Type B pancreatic cell (in vitro differentiated cells): ENCODE measurements around the gene HMCES. TPM values are rescaled to one million over a fixed set of nuclear protein-coding genes. Genes with fewer than 3 reads are reported as not detected.

Experiments used
- DNase-seq: peaks from one replicate; pipeline ENCODE4 v3.0.0; 2021; ENCODE audit warnings: mixed read lengths; ENCODE audit not compliant: unreplicated experiment; ENCODE audit errors: extremely low spot score
- H3K27ac Mint-ChIP-seq: 2 replicates; pipeline ENCODE4 v1.8.0; 2021; ENCODE audit warnings: mild to moderate bottlenecking, mixed read lengths
- H3K27me3 Mint-ChIP-seq: 2 replicates; pipeline ENCODE4 v1.8.0; 2021; ENCODE audit warnings: mixed read lengths
- H3K36me3 Mint-ChIP-seq: 2 replicates; pipeline ENCODE4 v1.8.0; 2021; ENCODE audit warnings: mixed read lengths
- H3K4me1 Mint-ChIP-seq: one replicate; pipeline ENCODE4 v1.8.0; 2021; ENCODE audit warnings: mixed read lengths; ENCODE audit not compliant: unreplicated experiment
- H3K4me3 Mint-ChIP-seq: 2 replicates; pipeline ENCODE4 v1.8.0; 2021; ENCODE audit warnings: mild to moderate bottlenecking, mixed read lengths
- H3K9me3 Mint-ChIP-seq: 2 replicates; pipeline ENCODE4 v1.8.0; 2021; ENCODE audit warnings: mixed read lengths
- total RNA-seq: library from RNA; stranded (reverse); gene quantifications from 2 replicates; pipeline ENCODE4 v1.2.1, GENCODE V29; 2021; ENCODE audit warnings: low replicate concordance
- TF ChIP-seq, protein P1 (sequence below): fragments of 200-600 bp; sonication (generic); conservative IDR thresholded peaks from 2 replicates; pipeline ENCODE4 v1.5.0; 2021; ENCODE audit warnings: antibody characterized with exemption, mild to moderate bottlenecking

The HMCES gene
- total RNA-seq, 1 donor from 2014 or later: 34.9 TPM

DNA sequence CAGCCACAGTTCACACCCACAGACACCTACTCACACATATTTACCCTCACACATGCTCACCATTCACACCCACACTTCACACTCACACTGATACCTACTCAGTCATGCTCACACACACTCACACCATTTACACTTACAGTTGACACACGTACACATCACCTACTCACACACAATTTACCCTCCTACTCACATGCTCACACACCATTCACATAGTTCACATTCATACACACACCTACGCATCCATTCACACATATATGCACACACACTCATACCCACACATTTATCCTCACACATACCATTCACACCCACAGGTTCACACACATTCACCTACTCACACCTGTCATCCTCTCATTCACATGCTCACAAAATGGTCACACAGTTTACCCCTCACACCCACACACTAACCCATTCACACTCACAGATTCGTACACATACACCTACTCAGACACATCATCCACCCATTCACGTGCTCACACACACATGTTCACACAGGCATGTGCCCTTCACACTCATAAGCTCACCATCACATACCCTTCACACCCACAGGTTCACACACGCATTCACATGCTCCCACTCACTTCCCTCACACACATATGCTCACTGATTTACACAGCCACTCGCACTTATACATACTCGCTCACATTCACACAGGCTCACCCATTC is 42.3 kb downstream of the HMCES start:
- H3K4me3 Mint-ChIP-seq: no peak overlapping the region
- H3K4me1 Mint-ChIP-seq: no peaks in the 10 kb centered on the region
- H3K9me3 Mint-ChIP-seq: no peaks in the 10 kb centered on the region
- TF ChIP-seq, protein P1, sequence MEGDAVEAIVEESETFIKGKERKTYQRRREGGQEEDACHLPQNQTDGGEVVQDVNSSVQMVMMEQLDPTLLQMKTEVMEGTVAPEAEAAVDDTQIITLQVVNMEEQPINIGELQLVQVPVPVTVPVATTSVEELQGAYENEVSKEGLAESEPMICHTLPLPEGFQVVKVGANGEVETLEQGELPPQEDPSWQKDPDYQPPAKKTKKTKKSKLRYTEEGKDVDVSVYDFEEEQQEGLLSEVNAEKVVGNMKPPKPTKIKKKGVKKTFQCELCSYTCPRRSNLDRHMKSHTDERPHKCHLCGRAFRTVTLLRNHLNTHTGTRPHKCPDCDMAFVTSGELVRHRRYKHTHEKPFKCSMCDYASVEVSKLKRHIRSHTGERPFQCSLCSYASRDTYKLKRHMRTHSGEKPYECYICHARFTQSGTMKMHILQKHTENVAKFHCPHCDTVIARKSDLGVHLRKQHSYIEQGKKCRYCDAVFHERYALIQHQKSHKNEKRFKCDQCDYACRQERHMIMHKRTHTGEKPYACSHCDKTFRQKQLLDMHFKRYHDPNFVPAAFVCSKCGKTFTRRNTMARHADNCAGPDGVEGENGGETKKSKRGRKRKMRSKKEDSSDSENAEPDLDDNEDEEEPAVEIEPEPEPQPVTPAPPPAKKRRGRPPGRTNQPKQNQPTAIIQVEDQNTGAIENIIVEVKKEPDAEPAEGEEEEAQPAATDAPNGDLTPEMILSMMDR: no peak
- no peaks in the 10 kb centered on the region for H3K36me3 Mint-ChIP-seq
- no peak for DNase-seq
- no peak overlapping the region for H3K27ac Mint-ChIP-seq
- H3K27me3 Mint-ChIP-seq: no peaks in the 10 kb centered on the region

DNA sequence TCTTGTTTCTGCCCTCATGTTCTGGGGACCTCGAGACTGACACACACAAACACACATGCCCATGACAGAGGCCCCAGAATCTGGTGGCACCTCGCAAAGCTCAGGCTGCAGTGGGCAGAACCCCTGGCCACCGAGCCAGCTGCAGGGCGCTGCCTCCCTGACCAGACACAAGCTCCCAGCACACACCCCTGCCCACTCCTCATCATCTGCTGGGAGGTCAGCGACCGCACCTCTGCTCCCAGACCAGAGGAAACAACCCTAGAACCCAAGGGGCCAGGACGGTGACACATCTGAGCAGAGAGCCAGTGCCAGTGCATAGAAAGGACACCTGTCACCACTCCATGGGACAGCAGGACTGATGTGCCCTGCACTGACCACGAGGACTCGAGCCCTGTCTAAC is 43.2 kb downstream of the HMCES start:
- Mint-ChIP-seq H3K4me1 (no peaks in the 10 kb centered on the region), H3K27me3 (no peaks in the 10 kb centered on the region), H3K9me3 (no peaks in the 10 kb centered on the region), H3K36me3 (no peaks in the 10 kb centered on the region), H3K4me3 (no peak overlapping the region), H3K27ac (no peak overlapping the region)
- DNase-seq: no peak
- TF ChIP-seq, protein P1: no peak

DNA sequence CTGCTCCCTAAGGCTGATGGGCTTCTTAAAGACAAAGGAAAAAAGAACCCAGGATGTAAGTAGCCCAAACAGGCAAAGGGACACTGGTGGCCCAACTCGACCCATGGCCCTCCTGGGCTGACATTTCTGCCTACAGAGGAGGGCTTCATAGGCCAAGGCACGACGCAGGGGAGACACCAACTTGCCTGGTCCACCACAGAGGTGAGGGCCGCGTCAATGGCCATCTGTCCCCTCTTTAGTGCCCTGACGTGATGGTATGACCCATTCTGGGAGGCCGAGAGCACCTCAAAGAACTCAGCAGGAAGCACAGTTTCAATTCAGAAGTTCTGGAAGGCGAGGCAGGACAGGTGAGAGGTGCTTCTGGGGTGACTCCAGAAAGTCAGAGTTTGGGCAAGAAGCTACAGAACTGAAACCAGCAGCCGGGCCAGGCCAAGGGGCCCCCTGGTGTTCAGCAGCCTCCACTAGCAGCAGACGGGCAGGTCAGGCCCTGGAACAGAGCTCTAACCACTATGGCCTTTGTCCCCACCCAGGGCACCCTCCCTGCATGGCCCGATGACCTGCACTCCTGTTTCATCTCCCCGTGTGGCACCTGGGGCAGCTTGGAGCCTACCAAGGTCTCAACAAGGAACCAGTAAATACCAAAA is 45.1 kb downstream of the HMCES start:
- DNase-seq: no peak
- H3K36me3 Mint-ChIP-seq: no peaks in the 10 kb centered on the region
- H3K9me3 Mint-ChIP-seq: no peaks in the 10 kb centered on the region
- no peak overlapping the region for H3K27ac Mint-ChIP-seq
- TF ChIP-seq, protein P1: no peak
- no peaks in the 10 kb centered on the region for H3K4me1 Mint-ChIP-seq
- H3K4me3 Mint-ChIP-seq: no peak overlapping the region
- H3K27me3 Mint-ChIP-seq: no peaks in the 10 kb centered on the region

DNA sequence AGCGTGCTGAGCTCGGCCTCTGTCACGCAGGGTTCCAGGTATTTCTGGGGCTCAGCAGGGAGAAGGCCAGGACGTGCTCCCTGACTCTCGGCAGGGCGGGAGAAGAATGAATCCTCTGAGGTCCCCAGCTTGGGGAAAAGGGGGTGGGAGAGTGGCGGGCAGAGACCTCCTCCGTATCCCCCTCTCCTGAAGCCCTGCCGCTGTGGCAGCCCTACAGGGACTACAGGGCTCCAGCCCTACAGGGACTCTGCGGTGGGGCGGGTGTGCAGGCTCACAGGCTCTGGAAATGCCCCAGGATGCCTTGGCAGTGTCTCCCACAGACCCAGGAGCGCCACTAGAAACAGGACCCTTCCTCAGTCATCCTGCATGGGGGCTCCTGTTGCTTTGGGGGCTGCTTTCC is 46.2 kb downstream of the HMCES start:
- Mint-ChIP-seq H3K4me1 (no peaks in the 10 kb centered on the region), H3K36me3 (no peaks in the 10 kb centered on the region), H3K9me3 (no peaks in the 10 kb centered on the region), H3K4me3 (no peak overlapping the region), H3K27me3 (no peaks in the 10 kb centered on the region), H3K27ac (no peak overlapping the region)
- TF ChIP-seq, protein P1: no peak
- no peak for DNase-seq

DNA sequence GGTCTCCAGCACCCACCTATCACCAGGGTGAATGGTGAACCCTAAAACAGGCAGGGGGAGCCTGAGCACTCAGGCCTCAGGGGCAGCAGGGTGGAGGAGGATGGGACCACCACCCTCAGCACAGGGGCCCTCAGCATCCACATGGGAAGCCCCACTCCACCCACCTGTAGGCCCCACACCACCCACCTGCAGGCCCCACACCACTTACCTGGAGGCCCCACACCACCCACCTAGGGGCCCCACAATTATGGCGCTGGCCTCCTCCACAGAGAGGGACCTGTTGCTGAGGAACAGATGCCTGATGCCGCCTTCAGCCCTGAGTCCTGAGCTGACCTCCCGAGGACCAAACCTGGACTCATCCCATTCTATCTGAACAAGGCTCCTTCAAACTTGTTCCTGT is 46.7 kb downstream of the HMCES start:
- no peaks in the 10 kb centered on the region for H3K36me3 Mint-ChIP-seq
- H3K9me3 Mint-ChIP-seq: no peaks in the 10 kb centered on the region
- H3K27me3 Mint-ChIP-seq: no peaks in the 10 kb centered on the region
- TF ChIP-seq, protein P1: no peak
- no peak overlapping the region for H3K4me3 Mint-ChIP-seq
- H3K27ac Mint-ChIP-seq: no peak overlapping the region
- DNase-seq: no peak
- H3K4me1 Mint-ChIP-seq: peaks cover 3% of the 10 kb centered on the region
